ENCODE data around the gene MDFI.

The MDFI gene

DNA sequence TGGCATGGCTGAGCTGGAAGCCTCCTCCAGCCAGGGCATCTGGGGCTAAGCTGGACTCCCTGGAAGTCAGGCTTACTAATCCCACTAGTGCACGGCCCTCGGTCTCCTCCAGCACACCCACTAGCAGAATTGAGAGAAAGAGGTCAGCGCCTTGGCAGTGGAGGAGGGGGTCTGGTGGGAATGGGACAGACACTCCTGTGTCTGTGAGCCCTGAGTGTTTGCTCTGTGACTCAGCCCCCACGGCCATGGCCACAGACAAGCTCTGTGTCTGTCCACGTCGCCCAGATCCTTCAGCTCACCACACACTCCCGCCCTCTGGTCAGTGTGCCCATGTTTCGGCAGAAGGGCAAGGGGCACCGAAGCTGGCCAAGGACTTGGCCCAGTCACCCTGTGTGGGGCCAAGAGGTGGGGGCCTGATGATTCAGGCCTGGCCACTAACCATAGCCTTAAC is 8.8 kb downstream of the MDFI start:
- Histone ChIP-seq H3K4me1 (ENCODE audit: control insufficient read depth in 5 of 5, insufficient read depth in 5 of 5, low read length in 5 of 5) (peaks cover 4 to 70% (median 48%) of the 10 kb centered on the region in 5 donors), H3K27me3 (ENCODE audit: control insufficient read depth in 5 of 5, insufficient read depth in 4 of 5, low read length in 5 of 5) (no peaks in the 10 kb centered on the region), H3K27ac (ENCODE audit: low read depth, low read length) (peak overlapping the region; percentile 71), H3K4me3 (ENCODE audit: low read depth in 1 of 5, low read length in 5 of 5) (no peak overlapping the region), H3K36me3 (ENCODE audit: control insufficient read depth in 5 of 5, insufficient read depth in 5 of 5, low read length in 5 of 5) (peaks cover 0 to 27% (median 11%) of the 10 kb centered on the region in 5 donors), H3K9ac (ENCODE audit: low read length in 5 of 5) (no peak overlapping the region), H3K9me3 (ENCODE audit: control insufficient read depth in 5 of 5, low read length in 5 of 5) (no peaks in the 10 kb centered on the region)

DNA sequence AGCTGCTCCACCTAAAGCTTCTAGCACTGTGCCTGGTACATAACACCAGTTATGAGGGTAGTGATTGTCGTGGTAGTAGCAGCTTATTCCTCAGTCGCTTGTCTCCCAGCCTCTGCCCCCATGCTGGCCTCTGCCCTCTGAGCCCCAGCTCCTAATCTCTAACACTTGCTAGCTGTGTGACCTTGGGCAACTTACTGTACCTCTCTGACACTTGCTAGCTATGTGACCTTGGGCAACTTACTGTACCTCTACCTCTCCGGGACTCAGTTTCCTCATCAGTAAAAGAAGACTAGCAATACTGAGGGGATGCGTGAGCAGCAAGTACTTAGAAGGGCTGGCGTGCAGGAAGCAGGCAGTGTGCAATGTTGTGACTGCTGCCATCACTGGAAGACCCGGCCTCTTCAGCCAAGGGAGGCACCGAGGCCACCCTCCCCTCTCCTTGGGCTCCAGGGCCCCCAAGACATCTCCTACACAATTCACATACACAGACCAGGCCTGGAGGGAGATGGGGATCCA is 9.9 kb downstream of the MDFI start:
- H3K4me3 ChIP-seq (ENCODE audit: low read depth in 1 of 5, low read length in 5 of 5) = no peak overlapping the region
- no peaks in the 10 kb centered on the region for H3K9me3 ChIP-seq (ENCODE audit: control insufficient read depth in 5 of 5, low read length in 5 of 5)
- peaks cover 0 to 33% (median 11%) of the 10 kb centered on the region in 5 donors for H3K36me3 ChIP-seq (ENCODE audit: control insufficient read depth in 5 of 5, insufficient read depth in 5 of 5, low read length in 5 of 5)
- H3K27ac ChIP-seq (ENCODE audit: low read depth, low read length) = no peak overlapping the region
- H3K27me3 ChIP-seq (ENCODE audit: control insufficient read depth in 5 of 5, insufficient read depth in 4 of 5, low read length in 5 of 5) = no peaks in the 10 kb centered on the region
- peaks cover 0 to 59% (median 38%) of the 10 kb centered on the region in 5 donors for H3K4me1 ChIP-seq (ENCODE audit: control insufficient read depth in 5 of 5, insufficient read depth in 5 of 5, low read length in 5 of 5)
- H3K9ac ChIP-seq (ENCODE audit: low read length in 5 of 5) = peak overlapping the region in 1 of 5 donors; percentile 36

DNA sequence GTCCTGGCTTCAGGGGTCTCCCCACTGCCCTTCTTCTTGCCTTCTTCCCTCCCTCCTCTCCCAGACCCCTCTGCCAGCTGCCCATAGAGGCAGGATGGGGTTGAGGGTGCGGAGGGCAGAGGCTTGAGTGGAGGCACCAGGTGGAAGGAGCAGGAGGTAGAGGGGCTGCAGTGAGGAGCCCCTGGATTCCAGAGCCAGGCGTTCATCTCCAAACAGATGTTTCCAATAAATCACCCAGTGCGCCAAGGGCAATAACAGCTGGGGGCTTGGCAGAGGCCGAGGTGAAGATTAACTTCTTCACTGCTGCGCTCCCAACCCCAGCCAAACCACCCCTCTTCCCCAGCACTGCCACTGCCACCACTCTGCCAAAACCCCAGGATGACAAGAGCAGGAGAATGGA is 10.7 kb downstream of the MDFI start:
- peaks cover 0 to 34% (median 14%) of the 10 kb centered on the region in 5 donors for H3K36me3 ChIP-seq (ENCODE audit: control insufficient read depth in 5 of 5, insufficient read depth in 5 of 5, low read length in 5 of 5)
- H3K4me3 ChIP-seq (ENCODE audit: low read depth in 1 of 5, low read length in 5 of 5) = no peak overlapping the region
- no peaks in the 10 kb centered on the region for H3K9me3 ChIP-seq (ENCODE audit: control insufficient read depth in 5 of 5, low read length in 5 of 5)
- H3K9ac ChIP-seq (ENCODE audit: low read length in 5 of 5) = peak overlapping the region in 1 of 5 donors; percentile 45
- H3K27ac ChIP-seq (ENCODE audit: low read depth, low read length) = no peak overlapping the region
- no peaks in the 10 kb centered on the region for H3K27me3 ChIP-seq (ENCODE audit: control insufficient read depth in 5 of 5, insufficient read depth in 4 of 5, low read length in 5 of 5)
- peaks cover 0 to 51% (median 32%) of the 10 kb centered on the region in 5 donors for H3K4me1 ChIP-seq (ENCODE audit: control insufficient read depth in 5 of 5, insufficient read depth in 5 of 5, low read length in 5 of 5)

DNA sequence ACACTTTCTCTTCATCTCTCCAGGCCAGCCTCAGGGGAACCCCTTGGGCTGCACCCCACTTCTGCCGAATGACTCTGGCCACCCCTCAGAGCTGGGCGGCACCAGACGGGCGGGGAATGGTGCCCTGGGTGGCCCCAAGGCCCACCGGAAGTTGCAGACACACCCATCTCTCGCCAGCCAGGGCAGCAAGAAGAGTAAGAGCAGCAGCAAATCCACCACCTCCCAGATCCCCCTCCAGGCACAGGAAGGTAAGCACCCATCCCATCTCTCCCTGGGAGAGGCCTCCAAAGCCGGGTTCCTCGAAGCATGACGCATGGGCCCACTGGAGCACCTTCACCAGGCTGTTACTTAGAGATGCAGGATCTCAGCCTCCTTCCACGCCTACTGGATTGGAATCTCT is 11.3 kb downstream of the MDFI start:
- Histone ChIP-seq H3K27ac (ENCODE audit: low read depth, low read length) (no peak overlapping the region), H3K9ac (ENCODE audit: low read length in 5 of 5) (no peak overlapping the region), H3K4me3 (ENCODE audit: low read depth in 1 of 5, low read length in 5 of 5) (no peak overlapping the region), H3K9me3 (ENCODE audit: control insufficient read depth in 5 of 5, low read length in 5 of 5) (no peaks in the 10 kb centered on the region), H3K36me3 (ENCODE audit: control insufficient read depth in 5 of 5, insufficient read depth in 5 of 5, low read length in 5 of 5) (peaks cover 0 to 34% (median 14%) of the 10 kb centered on the region in 5 donors), H3K4me1 (ENCODE audit: control insufficient read depth in 5 of 5, insufficient read depth in 5 of 5, low read length in 5 of 5) (peaks cover 0 to 48% (median 26%) of the 10 kb centered on the region in 5 donors), H3K27me3 (ENCODE audit: control insufficient read depth in 5 of 5, insufficient read depth in 4 of 5, low read length in 5 of 5) (no peaks in the 10 kb centered on the region)

DNA sequence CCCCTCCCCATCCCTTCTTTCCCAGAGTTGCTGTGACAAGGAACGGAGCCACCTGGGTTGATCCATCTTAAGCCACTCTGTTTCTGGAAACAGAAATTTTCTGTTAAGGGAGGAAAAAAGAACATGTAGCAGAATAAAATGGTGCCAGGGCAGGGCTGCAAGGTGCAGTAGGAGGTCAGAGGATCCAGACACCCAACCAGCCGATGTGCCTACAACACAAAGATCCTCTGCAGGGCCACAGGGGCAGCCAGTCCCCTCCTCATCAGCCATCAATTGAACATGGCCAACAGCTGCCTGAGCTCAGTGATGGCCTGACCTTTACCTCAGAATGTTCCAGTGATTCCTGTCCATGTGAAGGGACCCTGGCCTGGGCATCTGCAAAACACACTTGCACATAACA is 11.9 kb downstream of the MDFI start:
- Histone ChIP-seq H3K27ac (ENCODE audit: low read depth, low read length) (no peak overlapping the region), H3K4me3 (ENCODE audit: low read depth in 1 of 5, low read length in 5 of 5) (no peak overlapping the region), H3K9ac (ENCODE audit: low read length in 5 of 5) (no peak overlapping the region), H3K9me3 (ENCODE audit: control insufficient read depth in 5 of 5, low read length in 5 of 5) (no peaks in the 10 kb centered on the region), H3K36me3 (ENCODE audit: control insufficient read depth in 5 of 5, insufficient read depth in 5 of 5, low read length in 5 of 5) (peaks cover 0 to 34% (median 14%) of the 10 kb centered on the region in 5 donors), H3K4me1 (ENCODE audit: control insufficient read depth in 5 of 5, insufficient read depth in 5 of 5, low read length in 5 of 5) (peaks cover 0 to 48% (median 20%) of the 10 kb centered on the region in 5 donors), H3K27me3 (ENCODE audit: control insufficient read depth in 5 of 5, insufficient read depth in 4 of 5, low read length in 5 of 5) (no peaks in the 10 kb centered on the region)

DNA sequence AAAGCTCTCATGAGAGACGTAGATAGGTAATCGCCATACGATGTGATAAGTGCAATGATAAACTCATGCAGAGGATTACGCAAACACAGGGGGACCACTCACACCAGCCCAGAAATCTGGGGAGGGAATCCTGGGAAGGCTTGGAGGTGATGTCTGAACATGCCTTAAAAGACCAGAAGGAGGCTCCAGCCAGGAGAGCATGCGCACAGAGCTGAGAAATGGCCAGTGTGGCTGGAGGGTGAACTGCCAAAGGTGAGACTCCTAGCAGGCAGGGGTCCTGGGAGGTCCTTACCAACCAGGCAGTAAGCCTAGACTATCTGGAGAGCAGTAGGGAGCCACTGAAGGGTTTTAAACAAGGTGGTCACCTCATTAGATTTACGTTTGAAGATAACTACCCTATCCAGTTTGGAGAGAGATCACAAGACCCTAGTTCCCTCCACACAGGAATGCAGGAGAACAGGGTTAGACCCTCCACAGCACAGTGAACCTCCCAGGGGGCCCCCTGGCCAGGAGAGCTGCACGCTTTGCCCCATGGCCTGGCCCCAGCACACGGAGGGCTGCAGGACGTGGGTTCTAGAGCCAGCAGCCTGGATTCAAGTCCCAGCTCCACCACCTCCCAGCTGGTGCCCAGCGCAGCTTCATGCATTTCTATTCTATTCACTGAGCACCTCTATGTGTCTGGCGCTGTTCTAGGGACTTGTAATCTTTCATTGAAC is 13.1 kb downstream of the MDFI start:
- H3K9ac ChIP-seq (ENCODE audit: low read length in 5 of 5) = no peak overlapping the region
- no peak overlapping the region for H3K4me3 ChIP-seq (ENCODE audit: low read depth in 1 of 5, low read length in 5 of 5)
- H3K36me3 ChIP-seq (ENCODE audit: control insufficient read depth in 5 of 5, insufficient read depth in 5 of 5, low read length in 5 of 5) = peaks cover 0 to 34% (median 13%) of the 10 kb centered on the region in 5 donors
- H3K9me3 ChIP-seq (ENCODE audit: control insufficient read depth in 5 of 5, low read length in 5 of 5) = no peaks in the 10 kb centered on the region
- peaks cover 0 to 35% (median 17%) of the 10 kb centered on the region in 5 donors for H3K4me1 ChIP-seq (ENCODE audit: control insufficient read depth in 5 of 5, insufficient read depth in 5 of 5, low read length in 5 of 5)
- H3K27ac ChIP-seq (ENCODE audit: low read depth, low read length) = no peak overlapping the region
- no peaks in the 10 kb centered on the region for H3K27me3 ChIP-seq (ENCODE audit: control insufficient read depth in 5 of 5, insufficient read depth in 4 of 5, low read length in 5 of 5)

DNA sequence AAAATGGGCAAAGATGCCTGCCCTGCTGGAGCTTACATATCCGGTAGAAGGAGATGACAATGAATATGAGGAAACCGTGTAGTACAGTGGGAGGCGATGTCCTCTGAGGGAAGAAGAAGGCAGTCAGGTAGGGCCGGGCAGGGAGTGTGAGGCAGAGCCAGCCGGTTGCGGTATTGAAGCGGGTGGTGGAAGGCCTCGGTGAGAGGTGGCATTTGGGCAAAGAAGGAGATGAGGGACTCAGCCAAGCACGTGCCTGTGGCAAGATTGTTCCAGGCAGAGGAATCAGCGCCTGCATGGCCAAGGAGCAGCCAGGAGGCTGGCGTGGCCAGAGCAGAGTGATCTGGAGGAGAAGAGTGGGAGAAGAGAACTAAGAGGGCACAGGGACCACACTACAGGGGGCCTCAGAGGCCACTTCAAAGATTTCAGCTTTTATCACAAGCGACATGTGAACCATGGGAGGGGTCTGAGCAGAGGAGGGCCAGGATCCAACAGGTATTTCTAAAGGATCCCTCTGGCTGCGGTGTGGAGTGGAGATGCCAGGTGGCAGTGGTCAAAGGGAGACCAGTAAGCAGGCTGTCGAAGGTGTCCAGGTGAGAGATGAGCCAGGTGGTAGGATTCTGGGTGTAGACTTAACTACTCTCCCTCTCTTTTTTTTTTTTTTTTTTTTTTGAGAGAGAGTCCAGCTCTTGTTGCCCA is 13.8 kb downstream of the MDFI start:
- H3K36me3 ChIP-seq (ENCODE audit: control insufficient read depth in 5 of 5, insufficient read depth in 5 of 5, low read length in 5 of 5) = peaks cover 0 to 34% (median 13%) of the 10 kb centered on the region in 5 donors
- no peak overlapping the region for H3K27ac ChIP-seq (ENCODE audit: low read depth, low read length)
- H3K4me3 ChIP-seq (ENCODE audit: low read depth in 1 of 5, low read length in 5 of 5) = no peak overlapping the region
- peaks cover 0 to 28% (median 13%) of the 10 kb centered on the region in 5 donors for H3K4me1 ChIP-seq (ENCODE audit: control insufficient read depth in 5 of 5, insufficient read depth in 5 of 5, low read length in 5 of 5)
- H3K9ac ChIP-seq (ENCODE audit: low read length in 5 of 5) = no peak overlapping the region
- no peaks in the 10 kb centered on the region for H3K9me3 ChIP-seq (ENCODE audit: control insufficient read depth in 5 of 5, low read length in 5 of 5)
- no peaks in the 10 kb centered on the region for H3K27me3 ChIP-seq (ENCODE audit: control insufficient read depth in 5 of 5, insufficient read depth in 4 of 5, low read length in 5 of 5)

DNA sequence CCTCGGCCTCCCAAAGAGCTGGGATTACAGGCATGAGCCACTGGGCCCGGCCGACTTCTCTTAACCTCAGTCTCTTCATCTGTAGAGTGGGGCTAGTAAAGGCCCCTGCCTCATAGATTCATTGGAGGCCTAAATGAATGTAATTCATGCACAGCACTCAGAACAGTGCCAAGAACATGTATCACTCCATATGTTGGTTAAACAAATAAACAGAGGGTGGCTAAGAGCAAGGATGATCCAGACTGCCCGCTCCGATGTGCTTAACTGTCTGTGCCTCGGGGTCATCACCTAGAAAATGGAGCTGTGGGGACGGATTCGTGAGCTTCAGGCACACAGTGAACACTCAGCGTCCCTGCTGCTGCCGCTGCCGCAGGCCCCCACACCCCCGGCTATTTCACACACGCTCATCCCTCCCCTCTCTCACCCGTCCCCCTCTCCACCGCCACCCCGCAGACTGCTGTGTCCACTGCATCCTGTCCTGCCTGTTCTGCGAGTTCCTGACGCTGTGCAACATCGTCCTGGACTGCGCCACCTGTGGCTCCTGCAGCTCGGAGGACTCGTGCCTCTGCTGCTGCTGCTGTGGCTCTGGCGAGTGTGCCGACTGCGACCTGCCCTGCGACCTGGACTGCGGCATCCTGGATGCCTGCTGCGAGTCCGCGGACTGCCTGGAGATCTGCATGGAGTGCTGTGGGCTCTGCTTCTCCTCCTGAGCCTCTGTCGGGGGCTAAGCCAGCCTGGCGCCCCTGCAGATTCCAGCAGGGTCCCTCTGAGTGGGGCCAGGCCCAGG is 14.8 kb downstream of the MDFI start:
- no peak overlapping the region for H3K9ac ChIP-seq (ENCODE audit: low read length in 5 of 5)
- no peak overlapping the region for H3K27ac ChIP-seq (ENCODE audit: low read depth, low read length)
- no peaks in the 10 kb centered on the region for H3K9me3 ChIP-seq (ENCODE audit: control insufficient read depth in 5 of 5, low read length in 5 of 5)
- no peaks in the 10 kb centered on the region for H3K27me3 ChIP-seq (ENCODE audit: control insufficient read depth in 5 of 5, insufficient read depth in 4 of 5, low read length in 5 of 5)
- peaks cover 0 to 24% (median 10%) of the 10 kb centered on the region in 5 donors for H3K4me1 ChIP-seq (ENCODE audit: control insufficient read depth in 5 of 5, insufficient read depth in 5 of 5, low read length in 5 of 5)
- H3K4me3 ChIP-seq (ENCODE audit: low read depth in 1 of 5, low read length in 5 of 5) = no peak overlapping the region
- peaks cover 0 to 34% (median 13%) of the 10 kb centered on the region in 5 donors for H3K36me3 ChIP-seq (ENCODE audit: control insufficient read depth in 5 of 5, insufficient read depth in 5 of 5, low read length in 5 of 5)

DNA sequence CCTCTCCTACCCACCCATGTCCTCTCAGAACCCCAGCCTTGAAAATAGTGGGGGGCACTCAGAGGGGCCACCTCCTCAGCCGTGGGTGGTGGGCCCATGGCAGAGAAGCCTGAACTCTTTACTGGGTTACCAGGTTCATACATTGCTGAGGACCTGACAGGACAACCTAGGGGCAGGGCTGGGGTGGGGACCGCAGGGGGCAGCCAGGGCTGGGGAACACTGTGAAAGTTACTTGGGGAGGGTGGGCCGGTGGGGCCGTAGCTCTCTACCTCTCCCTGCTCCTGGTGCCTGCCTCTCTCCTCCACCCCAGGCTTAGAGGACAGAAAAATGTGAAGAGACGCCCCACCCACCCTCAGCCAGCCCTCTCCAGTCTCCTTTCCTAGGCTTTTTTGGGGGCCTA is 15.4 kb downstream of the MDFI start:
- no peaks in the 10 kb centered on the region for H3K27me3 ChIP-seq (ENCODE audit: control insufficient read depth in 5 of 5, insufficient read depth in 4 of 5, low read length in 5 of 5)
- peaks cover 0 to 32% (median 13%) of the 10 kb centered on the region in 5 donors for H3K36me3 ChIP-seq (ENCODE audit: control insufficient read depth in 5 of 5, insufficient read depth in 5 of 5, low read length in 5 of 5)
- H3K4me1 ChIP-seq (ENCODE audit: control insufficient read depth in 5 of 5, insufficient read depth in 5 of 5, low read length in 5 of 5) = peaks cover 0 to 18% (median 10%) of the 10 kb centered on the region in 5 donors
- H3K9ac ChIP-seq (ENCODE audit: low read length in 5 of 5) = no peak overlapping the region
- H3K4me3 ChIP-seq (ENCODE audit: low read depth in 1 of 5, low read length in 5 of 5) = no peak overlapping the region
- no peak overlapping the region for H3K27ac ChIP-seq (ENCODE audit: low read depth, low read length)
- no peaks in the 10 kb centered on the region for H3K9me3 ChIP-seq (ENCODE audit: control insufficient read depth in 5 of 5, low read length in 5 of 5)

Measured in subcutaneous abdominal adipose tissue (tissue), 5 donors.